ENCODE results near the gene CTSO. TPM values are rescaled to one million over a fixed set of nuclear protein-coding genes. Genes with fewer than 3 reads are reported as not detected.

CTSO gene
- total RNA-seq, 3 donors from 2014 or later (not counting 1 experiment from before 2014, with no cell fraction given), result 20.3 to 25.2 (median 22.2) TPM

- H3K36me3 Mint-ChIP-seq, result no peaks in the 10 kb centered on the region
- H3K27me3 Mint-ChIP-seq (ENCODE audit: low read depth in 2 of 2), result no peaks in the 10 kb centered on the region
- Histone ChIP-seq H3K4me3 (ENCODE audit: low read length) (no peak overlapping the region), H3K27me3 (ENCODE audit: control insufficient read depth, insufficient read depth, low read length) (no peaks in the 10 kb centered on the region), H3K4me1 (ENCODE audit: control insufficient read depth, insufficient read depth, low read length) (no peaks in the 10 kb centered on the region), H3K36me3 (ENCODE audit: control insufficient read depth, insufficient read depth, low read length) (no peaks in the 10 kb centered on the region), H3K27ac (ENCODE audit: low read length) (no peak overlapping the region), H3K9me3 (ENCODE audit: control insufficient read depth, insufficient read depth, low read length) (no peaks in the 10 kb centered on the region)
- H3K27ac Mint-ChIP-seq, result no peak overlapping the region
- H3K4me3 Mint-ChIP-seq, result no peak overlapping the region
- no peak for ATAC-seq
- no peak for TF ChIP-seq CTCF (IDR thresholded peaks at IDR 0.05)
- 93% methylated on average over 4 of the region's 4 CpGs for whole genome bisulfite sequencing (ENCODE audit: insufficient coverage)
- DNase-seq, result no peak
- intact Hi-C loops (cut with micrococcal nuclease), result no loop called here
- H3K9me3 Mint-ChIP-seq, result peaks cover 0 to 2% of the 10 kb centered on the region in 2 donors
- H3K4me1 Mint-ChIP-seq, result no peaks in the 10 kb centered on the region
Observed at GRCh38 chr4:155978810-155979209, 25.1 kb upstream of the CTSO start.

GRCh38 chr4:155975511-155975910, 21.8 kb upstream of the CTSO start:
- no peak for ATAC-seq
- intact Hi-C loops (cut with micrococcal nuclease), result no loop called here
- WGBS (ENCODE audit: insufficient coverage), result 98% methylated on average over 2 of the region's 2 CpGs
- H3K9me3 ChIP-seq (ENCODE audit: control insufficient read depth, insufficient read depth, low read length), result no peaks in the 10 kb centered on the region
- H3K4me3 ChIP-seq (ENCODE audit: low read length), result no peak overlapping the region
- H3K27ac ChIP-seq (ENCODE audit: low read length), result no peak overlapping the region
- Mint-ChIP-seq H3K27me3 (ENCODE audit: low read depth in 2 of 2) (no peaks in the 10 kb centered on the region), H3K9me3 (peaks cover 0 to 2% of the 10 kb centered on the region in 2 donors), H3K4me1 (no peaks in the 10 kb centered on the region), H3K36me3 (no peaks in the 10 kb centered on the region), H3K4me3 (no peak overlapping the region), H3K27ac (no peak overlapping the region)
- H3K27me3 ChIP-seq (ENCODE audit: control insufficient read depth, insufficient read depth, low read length), result no peaks in the 10 kb centered on the region
- DNase-seq, result no peak
- H3K36me3 ChIP-seq (ENCODE audit: control insufficient read depth, insufficient read depth, low read length), result no peaks in the 10 kb centered on the region
- no peaks in the 10 kb centered on the region for H3K4me1 ChIP-seq (ENCODE audit: control insufficient read depth, insufficient read depth, low read length)
- no peak for TF ChIP-seq CTCF (IDR thresholded peaks at IDR 0.05)

GRCh38 chr4:155974996-155975395, 21.3 kb upstream of the CTSO start:
- WGBS (ENCODE audit: insufficient coverage), result 57% methylated on average over 3 of the region's 3 CpGs
- no peaks in the 10 kb centered on the region for H3K9me3 Mint-ChIP-seq

More at GRCh38 chr4:155974996-155975395, 21.3 kb upstream of the CTSO start:
- no peaks in the 10 kb centered on the region for H3K9me3 ChIP-seq (ENCODE audit: control insufficient read depth, insufficient read depth, low read length)
- ATAC-seq (no peak), DNase-seq (no peak)
- H3K4me3 Mint-ChIP-seq, result no peak overlapping the region
- no peaks in the 10 kb centered on the region for H3K27me3 ChIP-seq (ENCODE audit: control insufficient read depth, insufficient read depth, low read length)
- H3K4me1 ChIP-seq (ENCODE audit: control insufficient read depth, insufficient read depth, low read length), result no peaks in the 10 kb centered on the region
- no peaks in the 10 kb centered on the region for H3K36me3 ChIP-seq (ENCODE audit: control insufficient read depth, insufficient read depth, low read length)
- no peak overlapping the region for H3K4me3 ChIP-seq (ENCODE audit: low read length)
- no peak overlapping the region for H3K27ac ChIP-seq (ENCODE audit: low read length)
- TF ChIP-seq CTCF (IDR thresholded peaks at IDR 0.05), result no peak
- no peaks in the 10 kb centered on the region for H3K27me3 Mint-ChIP-seq (ENCODE audit: low read depth in 2 of 2)
- no peak overlapping the region for H3K27ac Mint-ChIP-seq
- intact Hi-C loops (cut with micrococcal nuclease), result no loop called here
- no peaks in the 10 kb centered on the region for H3K4me1 Mint-ChIP-seq
- H3K36me3 Mint-ChIP-seq, result no peaks in the 10 kb centered on the region
